NCI-H748 (cell line): ENCODE results near the gene SCYGR4.
A peak's percentile ranks its signal among the peaks of the same experiment; 100 is the strongest.

Experiments used
- DNase-seq: peaks from one replicate; lab custom pipeline; 2025; ENCODE audit not compliant: unreplicated experiment; lab: John Stamatoyannopoulos, UW

The SCYGR4 gene

DNA sequence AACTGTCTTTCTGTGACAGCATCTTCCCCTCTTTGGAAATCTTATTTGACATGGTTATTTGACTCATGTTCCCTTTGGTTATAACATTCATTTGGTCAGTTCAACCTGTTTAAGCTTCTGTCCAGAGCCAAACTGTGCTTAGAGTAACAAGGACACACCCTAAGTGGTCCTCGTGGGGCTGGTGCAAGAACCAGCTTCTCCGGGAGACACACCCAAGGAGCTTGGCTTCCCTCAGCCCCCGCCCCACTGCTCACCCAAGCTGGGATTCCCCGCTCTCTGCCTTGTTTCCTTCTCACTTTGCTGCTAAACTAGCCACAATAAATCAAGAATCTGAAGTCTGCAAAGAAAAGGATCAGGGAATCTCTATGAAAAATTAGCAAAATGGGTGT lies 4.0 kb upstream of the SCYGR4 start:
- peak; percentile 50 for DNase-seq

DNA sequence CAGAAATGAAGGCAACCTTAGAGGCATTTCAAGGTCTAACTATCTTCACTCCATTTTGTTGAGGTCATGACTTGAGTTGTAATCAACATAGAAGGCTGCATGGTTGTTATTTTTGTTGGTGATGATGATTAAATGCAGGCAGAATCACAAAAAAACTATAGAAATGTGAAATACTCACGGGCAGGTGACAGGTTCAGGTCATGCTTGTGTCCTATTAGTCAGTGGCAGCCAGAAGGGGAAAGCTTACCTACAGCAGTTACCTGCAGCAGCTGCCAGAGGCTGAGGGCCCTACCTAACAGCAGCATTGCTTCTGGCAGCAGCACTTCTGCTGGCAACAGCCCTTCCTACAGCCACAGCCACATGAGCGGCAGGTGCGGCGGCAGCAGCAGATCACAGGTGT lies 3.1 kb upstream of the SCYGR4 start:
- peak; percentile 8 for DNase-seq

DNA sequence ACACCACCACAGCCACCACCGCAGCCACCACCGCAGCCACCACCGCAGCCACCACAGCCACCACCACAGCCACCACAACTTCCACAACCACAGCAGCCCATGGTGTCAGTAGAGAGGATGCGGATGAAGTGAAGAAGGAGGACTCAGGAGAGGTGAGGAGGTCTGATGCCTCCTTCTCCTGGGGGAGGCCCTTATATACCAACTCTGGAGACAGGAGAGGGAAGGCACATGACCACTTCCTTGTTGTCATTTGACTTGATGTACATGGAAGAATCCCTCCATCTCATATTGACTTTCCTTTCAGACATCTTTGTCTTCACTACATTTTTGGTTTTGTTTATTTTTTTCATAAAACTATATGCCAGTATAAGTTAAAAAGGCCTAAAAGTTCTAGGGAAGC lies 2.6 kb upstream of the SCYGR4 start, which contains the start of gene SCYGR3:
Gene SCYGR3 (minus strand): TSS at position 101 of the 400 bp plus-strand sequence. CDS start 0 bp downstream, at position 101.
- no peak for DNase-seq

- DNase-seq = no peak
These were observed 2.1 kb upstream of the SCYGR4 start for GRCh38 chr2:227615181-227615580.

GRCh38 chr2:227615906-227616305 lies 1.4 kb upstream of the SCYGR4 start:
- DNase-seq = no peak

- no peak for DNase-seq
These were observed 667 bp upstream of the SCYGR4 start for GRCh38 chr2:227616631-227617030.

DNA sequence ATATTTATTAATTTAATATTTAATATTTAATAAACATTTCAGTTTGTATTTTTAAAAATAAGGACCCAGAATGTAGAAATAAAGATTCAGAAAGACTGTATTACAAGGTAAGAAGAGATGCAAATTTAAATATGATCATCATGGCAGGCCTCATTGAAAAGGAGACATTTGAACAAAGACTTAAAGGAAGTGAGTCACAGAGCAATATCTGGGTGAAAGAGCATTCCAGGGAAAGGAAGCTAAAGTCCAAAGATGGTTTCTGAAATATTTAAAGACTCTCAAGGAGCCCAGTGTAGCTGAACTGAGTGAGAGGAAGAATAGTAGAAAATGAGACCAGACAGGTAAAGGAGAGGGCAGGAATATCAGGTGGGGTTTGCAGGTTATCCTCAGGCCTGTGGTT lies 5.9 kb downstream of the SCYGR4 start:
- no peak for DNase-seq

- DNase-seq = no peak
These were observed 8.1 kb downstream of the SCYGR4 start for GRCh38 chr2:227625420-227625819.

- DNase-seq = no peak
These were observed 9.4 kb downstream of the SCYGR4 start for GRCh38 chr2:227626580-227627151.

DNA sequence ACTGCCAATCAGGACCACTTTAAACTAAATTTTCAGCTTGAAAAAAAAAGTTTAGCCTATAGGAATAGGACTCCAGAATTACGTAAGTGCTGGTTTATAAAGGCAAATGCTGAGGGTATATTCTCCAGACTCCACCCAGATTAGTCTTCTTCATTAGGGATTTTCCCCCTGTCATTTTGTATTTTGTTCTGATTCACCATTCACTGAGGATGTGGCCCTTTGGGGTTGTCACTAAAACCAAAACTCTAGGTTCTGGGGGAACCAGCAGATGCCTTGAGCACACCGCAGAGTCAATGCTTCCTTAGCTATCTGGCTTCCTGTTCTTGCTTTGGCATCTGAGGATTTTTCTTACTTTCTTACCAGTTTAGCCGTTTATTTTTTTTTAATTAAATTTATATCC lies 10.5 kb downstream of the SCYGR4 start:
- DNase-seq = no peak

GRCh38 chr2:227629435-227629834 lies 12.1 kb downstream of the SCYGR4 start:
- DNase-seq = no peak

DNA sequence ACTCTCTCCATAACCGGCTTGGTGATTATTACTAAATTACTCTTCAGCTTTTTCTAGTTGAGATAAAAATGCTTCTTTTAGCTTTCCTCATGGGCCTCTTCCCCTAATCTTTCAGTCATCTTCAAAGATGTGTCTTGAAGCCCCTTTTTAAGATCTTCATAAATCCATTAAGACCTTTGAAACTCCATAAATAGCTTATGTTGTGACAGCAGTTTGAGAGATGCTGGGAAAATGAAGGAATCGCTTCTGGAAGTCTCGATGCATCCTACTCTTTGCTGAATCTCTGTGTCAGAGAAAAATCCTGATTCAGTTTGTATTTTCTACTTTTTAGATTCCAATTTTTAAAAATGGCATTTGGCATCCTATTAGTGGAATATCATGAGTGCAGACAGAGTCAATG lies 13.0 kb downstream of the SCYGR4 start:
- DNase-seq = no peak

GRCh38 chr2:227632827-227633226 lies 15.5 kb downstream of the SCYGR4 start:
- DNase-seq = no peak

DNA sequence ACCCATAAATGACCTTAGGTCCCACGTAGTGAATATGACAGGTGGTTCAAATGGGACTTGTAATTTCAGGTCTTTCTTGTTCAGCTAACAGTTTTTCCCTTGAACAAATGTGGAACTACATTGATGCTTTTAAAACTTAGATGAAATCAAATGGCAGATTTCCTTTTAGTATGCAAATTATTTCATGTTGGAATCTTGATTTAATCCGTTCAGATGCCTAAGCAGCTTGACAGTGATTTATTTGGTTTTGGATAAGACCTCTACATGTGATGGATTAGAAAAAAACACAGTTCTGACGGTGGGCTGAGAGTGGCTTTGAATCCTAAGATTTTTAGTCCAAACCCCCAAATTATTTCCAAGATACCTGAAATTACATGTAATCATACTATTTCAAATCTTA lies 16.9 kb downstream of the SCYGR4 start:
- no peak for DNase-seq

DNA sequence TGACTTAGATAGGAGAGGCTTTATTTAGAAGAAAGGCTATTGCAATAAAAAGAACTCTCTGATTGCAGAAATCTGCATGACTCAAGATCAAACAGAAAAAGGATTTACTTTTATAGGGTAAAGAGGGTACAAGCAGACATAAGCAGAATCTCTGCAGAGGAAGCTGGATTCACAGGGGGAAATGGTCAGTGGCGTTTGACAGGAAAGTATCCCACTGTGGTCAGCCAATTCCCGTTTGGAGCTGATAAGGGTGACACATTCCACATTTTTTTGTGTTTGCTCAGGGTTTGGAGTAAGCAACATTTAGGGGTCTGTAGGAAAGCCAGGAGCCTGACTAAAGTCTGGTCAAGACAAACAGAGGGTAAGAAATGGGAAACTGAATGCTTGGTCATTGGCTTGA lies 25.4 kb downstream of the SCYGR4 start:
- DNase-seq = no peak

- no peak for DNase-seq
These were observed 26.8 kb downstream of the SCYGR4 start for GRCh38 chr2:227643990-227644551.

DNA sequence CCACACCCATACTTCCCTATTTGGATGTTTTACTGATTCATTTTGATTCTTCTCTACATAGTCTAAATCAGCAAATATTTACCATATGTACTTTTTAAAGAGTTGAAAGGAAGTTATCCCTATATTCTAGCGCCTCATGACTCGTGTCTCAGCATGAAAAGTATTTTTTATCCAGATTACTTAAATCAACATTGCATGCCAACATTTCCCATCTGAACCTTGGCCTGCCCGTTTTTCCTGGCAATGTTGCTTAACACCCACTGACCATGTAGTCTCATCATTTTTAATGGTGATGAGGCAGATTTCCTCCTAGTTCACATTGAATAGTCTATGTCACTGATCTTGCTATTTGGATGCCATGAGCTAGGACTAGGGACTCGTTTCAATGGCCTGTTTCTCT lies 36.1 kb downstream of the SCYGR4 start:
- no peak for DNase-seq

DNA sequence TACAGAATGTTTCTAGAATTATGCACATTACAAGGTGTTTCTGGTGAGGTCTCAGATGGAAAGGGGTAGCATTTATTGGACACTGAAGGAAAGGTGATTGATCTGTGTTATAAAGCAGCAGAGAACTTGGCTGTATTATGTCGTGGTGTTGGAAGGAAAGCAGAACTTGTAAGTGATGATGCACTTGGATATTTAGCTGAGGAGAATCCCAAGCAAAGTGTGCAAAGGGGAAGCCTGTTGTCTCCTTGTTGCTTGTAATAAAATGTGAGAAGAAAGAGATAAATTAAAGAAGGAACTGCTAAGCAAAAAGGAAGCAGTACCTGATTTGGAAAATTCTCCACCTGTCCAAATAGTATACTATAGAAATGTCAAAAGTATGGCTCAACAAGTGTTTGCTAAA lies 37.1 kb downstream of the SCYGR4 start:
- DNase-seq = no peak

DNA sequence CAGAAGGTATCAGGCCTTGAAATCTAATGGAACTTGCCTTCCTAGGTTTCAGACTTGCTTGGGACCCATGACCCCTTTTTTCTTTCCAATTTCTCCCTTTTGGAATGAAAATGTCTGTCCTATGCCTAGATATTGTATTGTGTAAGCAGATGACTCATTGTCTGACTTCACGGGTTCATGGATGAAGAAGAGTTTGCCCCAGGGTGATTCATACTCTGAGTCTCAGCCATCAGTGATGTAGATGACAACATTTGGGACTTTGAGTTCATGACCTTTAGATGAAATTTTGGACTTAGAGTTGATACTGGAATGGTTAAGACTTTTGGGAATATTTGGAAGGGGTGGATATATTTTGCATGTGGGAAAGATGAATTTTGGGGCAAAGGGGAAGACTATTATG lies 38.2 kb downstream of the SCYGR4 start:
- no peak for DNase-seq

- no peak for DNase-seq
These were observed 40.0 kb downstream of the SCYGR4 start for GRCh38 chr2:227657199-227657845.

GRCh38 chr2:227661025-227661649 lies 43.8 kb downstream of the SCYGR4 start:
- DNase-seq = no peak

GRCh38 chr2:227661827-227662226 lies 44.5 kb downstream of the SCYGR4 start:
- DNase-seq = no peak
